SK-N-SH (cell line): ENCODE measurements around the gene EEF1AKMT4. TPM values are rescaled to one million over a fixed set of nuclear protein-coding genes. Genes with fewer than 3 reads are reported as not detected.
A peak's percentile ranks its signal among the peaks of the same experiment; 100 is the strongest.

Experiments
- CTCF ChIA-PET: fragments of 300-600, 350-600 bp; formaldehyde crosslinking; extraction: SDS; loops from one replicate; lab custom pipeline; 2021; lab: Yijun Ruan, JAX
- POLR2A ChIA-PET: fragments of 350-600 bp; sonication (Branson Sonifier 250); formaldehyde crosslinking; extraction: SDS; loops from one replicate; lab custom pipeline; 2020; ENCODE audit warnings: antibody characterized with exemption, inconsistent platforms; lab: Yijun Ruan, JAX
- DNase-seq: peaks from one replicate; pipeline ENCODE4 v3.0.0; 2012
- H2AFZ ChIP-seq: fragments of 200-600 bp; sonication (generic); 2 replicates; pipeline ENCODE4 v1.8.1; 2016; ENCODE audit warnings: antibody characterized with exemption, mild to moderate bottlenecking, low read depth
- H3F3A ChIP-seq: fragments of 200-600 bp; sonication (generic); replicated peaks from 2 replicates; pipeline ENCODE3; 2016; ENCODE audit warnings: antibody characterized with exemption, mild to moderate bottlenecking; ENCODE audit not compliant: insufficient read depth
- H3K27ac ChIP-seq, 2 experiments: fragments of 200-500 bp in 1 of 2; fragments of 200-600 bp in 1 of 2; sonication (Bioruptor generic) in 1 of 2; sonication (generic), shearing (Covaris generic) in 1 of 2; 2 replicates each; pipeline versions ENCODE4 v1.5.1 to v1.6.1; 2014 to 2016; ENCODE audit warnings: low read depth in 2 of 2, inconsistent platforms in 1 of 2, low read length in 1 of 2, mild to moderate bottlenecking in 1 of 2, mixed read lengths in 1 of 2
- H3K27me3 ChIP-seq: fragments of 200-600 bp; sonication (generic), shearing (Covaris generic); 2 replicates; pipeline ENCODE4 v1.6.1; 2016; ENCODE audit warnings: mixed run types; ENCODE audit not compliant: insufficient read depth
- H3K36me3 ChIP-seq, 2 experiments: fragments of 200-500 bp in 1 of 2; fragments of 200-600 bp in 1 of 2; sonication (Bioruptor generic) in 1 of 2; sonication (generic) in 1 of 2; replicated peaks in 1 of 2; 2 replicates each; pipeline versions ENCODE3 to v1.5.1; 2014 to 2016; ENCODE audit warnings: low read length in 1 of 2, mild to moderate bottlenecking in 1 of 2; ENCODE audit not compliant: insufficient read depth in 2 of 2, control insufficient read depth in 1 of 2
- H3K4me1 ChIP-seq, 2 experiments: fragments of 200-500 bp in 1 of 2; fragments of 200-600 bp in 1 of 2; sonication (Bioruptor generic) in 1 of 2; sonication (generic), shearing (Covaris generic) in 1 of 2; 2 replicates each; pipeline versions ENCODE4 v1.5.1 to v1.6.1; 2014 to 2016; ENCODE audit warnings: low read depth in 1 of 2, low read length in 1 of 2, mixed run types in 1 of 2; ENCODE audit not compliant: insufficient read depth in 2 of 2, control insufficient read depth in 1 of 2
- H3K4me2 ChIP-seq: fragments of 200-600 bp; sonication (generic), shearing (Covaris generic); 2 replicates; pipeline ENCODE4 v1.6.1; 2017; ENCODE audit warnings: mixed run types
- H3K4me3 ChIP-seq, 2 experiments: fragments of 200-500 bp in 1 of 2; fragments of 200-600 bp in 1 of 2; sonication (Bioruptor generic) in 1 of 2; sonication (generic), shearing (Covaris generic) in 1 of 2; 2 replicates each; pipeline versions ENCODE4 v1.5.1 to v1.8.1; 2014 to 2016; ENCODE audit warnings: low read depth in 2 of 2, inconsistent platforms in 1 of 2, low read length in 1 of 2, mild to moderate bottlenecking in 1 of 2, mixed read lengths in 1 of 2, moderate library complexity in 1 of 2
- H3K79me2 ChIP-seq: fragments of 200-600 bp; sonication (generic); 2 replicates; pipeline ENCODE4 v1.8.1; 2017; ENCODE audit warnings: mild to moderate bottlenecking; ENCODE audit not compliant: insufficient read depth
- H3K9ac ChIP-seq: fragments of 200-600 bp; sonication (generic); 2 replicates; pipeline ENCODE4 v1.6.1; 2017; ENCODE audit warnings: mixed run types
- H3K9me2 ChIP-seq: fragments of 200-600 bp; sonication (generic); 2 replicates; pipeline ENCODE4 v1.6.1; 2017; ENCODE audit warnings: mixed run types
- H3K9me3 ChIP-seq: fragments of 200-600 bp; sonication (generic); 2 replicates; pipeline ENCODE4 v1.6.1; 2017; ENCODE audit warnings: mixed run types, mild to moderate bottlenecking, moderate library complexity
- H4K20me1 ChIP-seq: fragments of 200-600 bp; sonication (generic); 2 replicates; pipeline ENCODE4 v1.6.1; 2017; ENCODE audit warnings: mild to moderate bottlenecking, mixed run types; ENCODE audit not compliant: insufficient read depth
- CTCF ChIP-seq: fragments of 200-600 bp; sonication (generic); IDR thresholded peaks from 2 replicates; pipeline ENCODE4 v1.6.1; 2017; ENCODE audit warnings: antibody characterized with exemption, mild to moderate bottlenecking, moderate library complexity
- ELF1 ChIP-seq: IDR thresholded peaks from 2 replicates; pipeline ENCODE4 v1.4.0; 2012
- EP300 ChIP-seq, 2 experiments: IDR thresholded peaks; 2 replicates each; pipeline versions ENCODE4 v1.4.0 to v1.6.1; 2012; ENCODE audit warnings: borderline replicate concordance in 1 of 2, low read depth in 1 of 2, low read length in 1 of 2
- EZH2phosphoT487 ChIP-seq: fragments of 200-600 bp; sonication (generic); IDR thresholded peaks from 2 replicates; pipeline ENCODE4 v1.6.1; 2017; ENCODE audit warnings: low read depth, mixed run types, mild to moderate bottlenecking, antibody characterized with exemption, moderate library complexity, borderline replicate concordance
- FOXJ3 ChIP-seq: sonication (generic); formaldehyde crosslinking; IDR thresholded peaks from 2 replicates; pipeline ENCODE4 v1.5.1; 2020; ENCODE audit warnings: mild to moderate bottlenecking, missing genetic modification reagents
- FOXM1 ChIP-seq: IDR thresholded peaks from 2 replicates; pipeline ENCODE4 v1.4.0; 2012; ENCODE audit warnings: low read depth, mild to moderate bottlenecking
- GATA2 ChIP-seq: sonication (generic); formaldehyde crosslinking; IDR thresholded peaks from 2 replicates; pipeline ENCODE4 v1.5.0; 2020; ENCODE audit warnings: mild to moderate bottlenecking, missing genetic modification reagents
- MXI1 ChIP-seq: IDR thresholded peaks from 2 replicates; pipeline ENCODE4 v1.6.1; 2012; ENCODE audit warnings: mild to moderate bottlenecking, low read depth, low read length, improper control_type of control experiment
- NFIC ChIP-seq: IDR thresholded peaks from 2 replicates; pipeline ENCODE4 v1.4.0; 2012; ENCODE audit warnings: borderline replicate concordance
- PBX3 ChIP-seq: IDR thresholded peaks from 2 replicates; pipeline ENCODE4; 2012
- RAD21 ChIP-seq: IDR thresholded peaks from 2 replicates; pipeline ENCODE4 v1.6.1; 2012; ENCODE audit warnings: mild to moderate bottlenecking, low read length
- RCOR1 ChIP-seq: fragments of 150-350 bp; IDR thresholded peaks from 2 replicates; pipeline ENCODE4 v1.6.1; 2017; ENCODE audit warnings: antibody characterized with exemption, low read length
- REST ChIP-seq: IDR thresholded peaks from 2 replicates; pipeline ENCODE4 v1.6.1; 2012; ENCODE audit warnings: mild to moderate bottlenecking, low read depth, low read length, moderate library complexity
- RXRA ChIP-seq: IDR thresholded peaks from 2 replicates; pipeline ENCODE4 v1.4.0; 2012; ENCODE audit warnings: low read depth, mild to moderate bottlenecking, borderline replicate concordance
- TAF1 ChIP-seq: IDR thresholded peaks from 2 replicates; pipeline ENCODE4 v1.6.1; 2012; ENCODE audit warnings: low read depth, mild to moderate bottlenecking, low read length, moderate library complexity, borderline replicate concordance
- TCF12 ChIP-seq: IDR thresholded peaks from 2 replicates; pipeline ENCODE4 v1.4.0; 2012
- USF2 ChIP-seq: fragments of 150-350 bp; IDR thresholded peaks from 2 replicates; pipeline ENCODE4 v1.6.1; 2017; ENCODE audit warnings: antibody characterized with exemption, low read length, low read depth, borderline replicate concordance
- YY1 ChIP-seq: IDR thresholded peaks from 2 replicates; pipeline ENCODE4 v1.4.0; 2012; ENCODE audit warnings: low read depth, mild to moderate bottlenecking
- WGBS: methylation state at CpG from one replicate; pipeline ENCODE4 v1.1.6; 2017; ENCODE audit warnings: low lambda C conversion rate; 5-methylcytosine and 5-hydroxymethylcytosine counted together
- polyA plus RNA-seq, 3 experiments: library from polyadenylated mRNA; depleted of rRNA; stranded (reverse); fragments of >200 nt; gene quantifications; 2 replicates each; pipeline ENCODE4 v1.2.3, GENCODE V29; 2012

The EEF1AKMT4 gene
- polyA plus RNA-seq, 1 of the 3 experiments (the other 2 are of a cell fraction): 9.3 TPM

GRCh38 chr3:184261854-184262763 lies 12.6 kb downstream of the EEF1AKMT4 start:
- peak; percentile 49; the same call in 1 of the 2 replicates for TF ChIP-seq MXI1
- TF ChIP-seq FOXM1: no peak
- no peak for TF ChIP-seq USF2
- no peak for TF ChIP-seq EP300 (IDR thresholded peaks at IDR 0.05; ENCODE audit: borderline replicate concordance in 1 of 2, low read depth in 1 of 2, low read length in 1 of 2)
- H3K4me1 ChIP-seq: peaks cover 0 to 22% of the 10 kb centered on the region in 2 experiments; a peak in 1 of 4 replicates
- no peaks in the 10 kb centered on the region for H3K9me2 ChIP-seq
- no peaks in the 10 kb centered on the region for H3K79me2 ChIP-seq
- H3F3A ChIP-seq: peaks cover 4% of the 10 kb centered on the region
- H3K4me3 ChIP-seq: peak overlapping the region; percentile 54 to 67
- peak overlapping the region; percentile 95 for H3K4me2 ChIP-seq
- H3K9me3 ChIP-seq: no peaks in the 10 kb centered on the region
- peak overlapping the region; percentile 72 for H2AFZ ChIP-seq
- peak; percentile 72 for DNase-seq
- POLR2A ChIA-PET: interaction anchor here (0.6 to 1.2 kb wide), 2 partner anchors 233 to 377 kb away, joined by 3 read pairs; partner anchors contain the start of gene PARL
- H3K27me3 ChIP-seq: no peaks in the 10 kb centered on the region; the same call in 1 of the 2 replicates
- CTCF ChIA-PET: interaction anchor here (0.8 to 4.1 kb wide), 7 partner anchors 12 to 367 kb away, joined by 3 to 25 read pairs (median 4); partner anchors contain the start of genes EEF1AKMT4 and VWA5B2
- H3K27ac ChIP-seq: peak overlapping the region in 1 of 2 experiments; percentile 23; a peak in 1 of 4 replicates
- WGBS: 4% methylated on average over 41 of the region's 66 CpGs
- H4K20me1 ChIP-seq: peaks cover 24% of the 10 kb centered on the region
- peak overlapping the region; percentile 10; the same call in 1 of the 2 replicates for H3K9ac ChIP-seq
- H3K36me3 ChIP-seq: no peaks in the 10 kb centered on the region

GRCh38 chr3:184262764-184263179 lies 13.3 kb downstream of the EEF1AKMT4 start:
- H3K79me2 ChIP-seq: no peaks in the 10 kb centered on the region
- no peaks in the 10 kb centered on the region for H3K9me3 ChIP-seq
- H3K27ac ChIP-seq: no peak overlapping the region
- ChIA-PET CTCF (interaction anchor here (1.0 to 4.1 kb wide), 5 partner anchors 13 to 368 kb away, joined by 3 to 25 read pairs (median 4); partner anchors contain the start of gene EEF1AKMT4), POLR2A (no interaction called here)
- DNase-seq: no peak
- H3K27me3 ChIP-seq: peaks cover 4% of the 10 kb centered on the region; the same call in 1 of the 2 replicates
- H3K4me1 ChIP-seq: peaks cover 0 to 22% of the 10 kb centered on the region in 2 experiments; a peak in 1 of 4 replicates
- peaks cover 24% of the 10 kb centered on the region for H4K20me1 ChIP-seq
- H3K9me2 ChIP-seq: no peaks in the 10 kb centered on the region
- WGBS: 54% methylated on average over 15 of the region's 15 CpGs
- no peaks in the 10 kb centered on the region for H3K36me3 ChIP-seq
- no peak overlapping the region; a peak in 1 of 4 replicates for H3K4me3 ChIP-seq
- no peak overlapping the region for H2AFZ ChIP-seq
- no peak overlapping the region for H3K9ac ChIP-seq
- TF ChIP-seq PBX3 (no peak), NFIC (no peak), RCOR1 (no peak), FOXJ3 (CRISPR knock-in tag) (no peak), TCF12 (no peak), EZH2phosphoT487 (no peak), FOXM1 (no peak), RXRA (no peak), YY1 (no peak), RAD21 (no peak), EP300 (IDR thresholded peaks at IDR 0.05; ENCODE audit: borderline replicate concordance in 1 of 2, low read depth in 1 of 2, low read length in 1 of 2) (no peak), TAF1 (no peak), MXI1 (no peak), ELF1 (no peak), REST (no peak), CTCF (no peak), GATA2 (CRISPR knock-in tag) (no peak)
- H3K4me2 ChIP-seq: peak overlapping the region; percentile 95
- H3F3A ChIP-seq: peaks cover 4% of the 10 kb centered on the region
